Panc1 (cell line): ENCODE results near the gene TRIM8. TPM values are rescaled to one million over a fixed set of nuclear protein-coding genes. Genes with fewer than 3 reads are reported as not detected.

Experiments used
- ATAC-seq: fragments of 200-7000 bp; cut with Tn5 transposase; 2 replicates; pipeline ENCODE4 v1.9.1; 2020; ENCODE audit warnings: mild to moderate bottlenecking, moderate library complexity
- BruUV-seq: library from RNA; stranded (reverse); fragments of 400-500 nt; replicated peaks from 2 replicates; lab custom pipeline; 2021; lab: Mats Ljungman, UMichigan
- CTCF ChIA-PET: fragments of 300-600 bp; sonication (Branson Sonifier 250); formaldehyde crosslinking; loops from one replicate; lab custom pipeline; 2022; ENCODE audit warnings: antibody characterized with exemption; lab: Charles Lee
- POLR2A ChIA-PET: fragments of 300-600 bp; sonication (Branson Sonifier 250); formaldehyde crosslinking; loops from one replicate; lab custom pipeline; 2022; ENCODE audit warnings: antibody characterized with exemption; lab: Charles Lee
- DNase-seq: peaks from one replicate; pipeline ENCODE4 v3.0.0-alpha.2; 2010; ENCODE audit warnings: low read depth, low spot score
- H3K27ac ChIP-seq: 2 replicates; pipeline ENCODE4 v1.5.1; 2011; ENCODE audit warnings: mild to moderate bottlenecking, low read length, inconsistent platforms
- H3K27me3 ChIP-seq: fragments of 200-500 bp; sonication (Bioruptor generic); 2 replicates; pipeline ENCODE4 v1.6.0; 2014; ENCODE audit warnings: low read length, inconsistent platforms; ENCODE audit not compliant: control insufficient read depth, insufficient read depth
- H3K36me3 ChIP-seq: fragments of 200-500 bp; sonication (Bioruptor generic); 2 replicates; pipeline ENCODE4 v1.5.1; 2014; ENCODE audit warnings: inconsistent platforms, mild to moderate bottlenecking, low read length, moderate library complexity; ENCODE audit not compliant: control insufficient read depth, insufficient read depth
- H3K4me1 ChIP-seq: 2 replicates; pipeline ENCODE4 v1.5.1; 2011; ENCODE audit warnings: inconsistent platforms, mild to moderate bottlenecking, low read length, moderate library complexity; ENCODE audit not compliant: control insufficient read depth, insufficient read depth
- H3K4me3 ChIP-seq, 2 experiments: 2 replicates each; pipeline ENCODE4 v1.5.1; 2011 to 2012; ENCODE audit warnings: low read depth in 2 of 2, low read length in 2 of 2, mild to moderate bottlenecking in 2 of 2, inconsistent platforms in 1 of 2, moderate library complexity in 1 of 2
- H3K9me3 ChIP-seq: fragments of 200-500 bp; sonication (Bioruptor generic); 2 replicates; pipeline ENCODE4 v1.5.1; 2014; ENCODE audit warnings: low read depth, mild to moderate bottlenecking, inconsistent platforms, low read length, moderate library complexity; ENCODE audit not compliant: control insufficient read depth, insufficient read depth
- POLR2AphosphoS5 ChIP-seq: IDR thresholded peaks from 2 replicates; pipeline ENCODE4 v1.6.1; 2012; ENCODE audit warnings: mild to moderate bottlenecking, low read depth, low read length, moderate library complexity
- SIN3A ChIP-seq: IDR thresholded peaks from 2 replicates; pipeline ENCODE4 v1.6.1; 2012; ENCODE audit warnings: low read depth, mild to moderate bottlenecking, low read length, moderate library complexity, borderline replicate concordance; ENCODE audit not compliant: insufficient read depth
- TCF7L2 ChIP-seq: IDR thresholded peaks from 2 replicates; pipeline ENCODE4 v1.6.1; 2011; ENCODE audit warnings: mild to moderate bottlenecking, low read depth, low read length, inconsistent platforms
- in situ Hi-C: cut with HindIII; loops from 2 replicates; pipeline ENCODE4 v1.10.0; 2016; ENCODE audit warnings: low sequenced_read_pairs, low pct_unique_long_range_greater_than_20kb
- intact Hi-C: fragments of 100-400 bp; cut with micrococcal nuclease; formaldehyde crosslinking; loops from one replicate; pipeline ENCODE4 v1.10.0; 2022; ENCODE audit not compliant: unreplicated experiment
- total RNA-seq: library from RNA; stranded (reverse); gene quantifications from one replicate; pipeline ENCODE4 v1.2.1, GENCODE V29; 2021; ENCODE audit not compliant: unreplicated experiment
- TF ChIP-seq, protein P1 (sequence below), 2 experiments: IDR thresholded peaks; 2 replicates each; pipeline ENCODE4 v1.6.1; 2011 to 2012; ENCODE audit warnings: low read depth in 2 of 2, control low read depth in 1 of 2, low read length in 1 of 2, mild to moderate bottlenecking in 1 of 2, moderate library complexity in 1 of 2; ENCODE audit not compliant: insufficient read depth in 1 of 2
- TF ChIP-seq, protein P2 (sequence below): fragments of 450-650 bp; IDR thresholded peaks from 2 replicates; pipeline ENCODE4 v1.5.1; 2017; ENCODE audit warnings: mild to moderate bottlenecking

The TRIM8 gene
- total RNA-seq, 1 experiment from 2014 or later = 54.4 TPM

DNA sequence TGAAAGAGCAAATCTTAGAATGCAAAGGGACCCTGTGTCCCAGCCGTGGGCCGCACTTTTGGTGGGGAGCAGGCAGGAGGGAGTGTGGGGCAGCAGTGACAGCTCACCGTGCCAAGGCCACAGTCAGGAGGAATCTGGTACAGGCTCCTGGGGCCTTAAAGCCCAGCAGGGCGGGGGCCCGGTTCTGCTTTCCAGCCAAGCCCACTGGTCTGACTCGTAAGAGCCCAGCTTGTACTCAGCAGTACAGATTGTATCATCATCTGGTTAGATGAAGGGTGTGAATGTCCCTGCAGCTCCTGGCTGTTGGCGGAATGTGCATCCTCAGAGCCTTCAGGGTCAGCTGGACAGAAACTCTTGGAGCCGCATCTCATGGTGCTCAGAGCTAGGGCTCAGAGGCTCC, 30.5 kb upstream of the TRIM8 start:
- no peaks in the 10 kb centered on the region for H3K36me3 ChIP-seq
- ChIA-PET POLR2A (no interaction called here), CTCF (no interaction called here)
- DNase-seq (no peak), ATAC-seq (no peak)
- TF ChIP-seq TCF7L2 = no peak
- TF ChIP-seq SIN3A = no peak
- TF ChIP-seq, protein P1, sequence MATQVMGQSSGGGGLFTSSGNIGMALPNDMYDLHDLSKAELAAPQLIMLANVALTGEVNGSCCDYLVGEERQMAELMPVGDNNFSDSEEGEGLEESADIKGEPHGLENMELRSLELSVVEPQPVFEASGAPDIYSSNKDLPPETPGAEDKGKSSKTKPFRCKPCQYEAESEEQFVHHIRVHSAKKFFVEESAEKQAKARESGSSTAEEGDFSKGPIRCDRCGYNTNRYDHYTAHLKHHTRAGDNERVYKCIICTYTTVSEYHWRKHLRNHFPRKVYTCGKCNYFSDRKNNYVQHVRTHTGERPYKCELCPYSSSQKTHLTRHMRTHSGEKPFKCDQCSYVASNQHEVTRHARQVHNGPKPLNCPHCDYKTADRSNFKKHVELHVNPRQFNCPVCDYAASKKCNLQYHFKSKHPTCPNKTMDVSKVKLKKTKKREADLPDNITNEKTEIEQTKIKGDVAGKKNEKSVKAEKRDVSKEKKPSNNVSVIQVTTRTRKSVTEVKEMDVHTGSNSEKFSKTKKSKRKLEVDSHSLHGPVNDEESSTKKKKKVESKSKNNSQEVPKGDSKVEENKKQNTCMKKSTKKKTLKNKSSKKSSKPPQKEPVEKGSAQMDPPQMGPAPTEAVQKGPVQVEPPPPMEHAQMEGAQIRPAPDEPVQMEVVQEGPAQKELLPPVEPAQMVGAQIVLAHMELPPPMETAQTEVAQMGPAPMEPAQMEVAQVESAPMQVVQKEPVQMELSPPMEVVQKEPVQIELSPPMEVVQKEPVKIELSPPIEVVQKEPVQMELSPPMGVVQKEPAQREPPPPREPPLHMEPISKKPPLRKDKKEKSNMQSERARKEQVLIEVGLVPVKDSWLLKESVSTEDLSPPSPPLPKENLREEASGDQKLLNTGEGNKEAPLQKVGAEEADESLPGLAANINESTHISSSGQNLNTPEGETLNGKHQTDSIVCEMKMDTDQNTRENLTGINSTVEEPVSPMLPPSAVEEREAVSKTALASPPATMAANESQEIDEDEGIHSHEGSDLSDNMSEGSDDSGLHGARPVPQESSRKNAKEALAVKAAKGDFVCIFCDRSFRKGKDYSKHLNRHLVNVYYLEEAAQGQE (IDR thresholded peaks at IDR 0.05; ENCODE audit: insufficient read depth in 1 of 2, low read depth in 2 of 2, low read length in 1 of 2) = no peak
- no peak for TF ChIP-seq POLR2AphosphoS5
- TF ChIP-seq, protein P2, sequence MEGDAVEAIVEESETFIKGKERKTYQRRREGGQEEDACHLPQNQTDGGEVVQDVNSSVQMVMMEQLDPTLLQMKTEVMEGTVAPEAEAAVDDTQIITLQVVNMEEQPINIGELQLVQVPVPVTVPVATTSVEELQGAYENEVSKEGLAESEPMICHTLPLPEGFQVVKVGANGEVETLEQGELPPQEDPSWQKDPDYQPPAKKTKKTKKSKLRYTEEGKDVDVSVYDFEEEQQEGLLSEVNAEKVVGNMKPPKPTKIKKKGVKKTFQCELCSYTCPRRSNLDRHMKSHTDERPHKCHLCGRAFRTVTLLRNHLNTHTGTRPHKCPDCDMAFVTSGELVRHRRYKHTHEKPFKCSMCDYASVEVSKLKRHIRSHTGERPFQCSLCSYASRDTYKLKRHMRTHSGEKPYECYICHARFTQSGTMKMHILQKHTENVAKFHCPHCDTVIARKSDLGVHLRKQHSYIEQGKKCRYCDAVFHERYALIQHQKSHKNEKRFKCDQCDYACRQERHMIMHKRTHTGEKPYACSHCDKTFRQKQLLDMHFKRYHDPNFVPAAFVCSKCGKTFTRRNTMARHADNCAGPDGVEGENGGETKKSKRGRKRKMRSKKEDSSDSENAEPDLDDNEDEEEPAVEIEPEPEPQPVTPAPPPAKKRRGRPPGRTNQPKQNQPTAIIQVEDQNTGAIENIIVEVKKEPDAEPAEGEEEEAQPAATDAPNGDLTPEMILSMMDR = no peak
- intact Hi-C loops = no loop called here
- no TSS peak for BruUV-seq
- no peak overlapping the region for H3K27ac ChIP-seq
- H3K4me3 ChIP-seq = no peak overlapping the region
- no peaks in the 10 kb centered on the region for H3K27me3 ChIP-seq
- in situ Hi-C loops = no loop called here
- no peaks in the 10 kb centered on the region for H3K9me3 ChIP-seq
- H3K4me1 ChIP-seq = no peaks in the 10 kb centered on the region; the same call in 1 of the 2 replicates

DNA sequence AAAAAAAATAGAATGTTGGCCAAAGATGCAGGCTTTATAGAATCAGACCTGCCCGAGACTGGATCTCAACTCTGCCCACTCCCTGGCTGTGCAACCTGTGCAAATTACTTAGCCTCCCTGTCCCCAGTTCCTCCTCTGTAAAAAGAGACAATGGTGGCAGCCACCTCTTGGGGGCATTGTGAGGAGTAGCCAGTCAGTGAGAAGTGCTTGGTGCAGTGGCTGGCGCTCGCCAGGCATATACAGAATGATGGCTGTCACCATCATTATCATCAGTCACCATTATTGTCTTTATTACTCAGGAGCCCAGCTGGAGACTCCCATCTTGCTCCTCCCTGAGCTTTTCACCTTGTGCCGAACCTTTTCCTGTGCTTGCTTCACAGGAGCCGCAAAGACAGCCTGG, 29.4 kb upstream of the TRIM8 start:
- POLR2A ChIA-PET = no interaction called here
- ATAC-seq = no peak
- TF ChIP-seq, protein P2 = no peak
- TF ChIP-seq POLR2AphosphoS5 = no peak
- TF ChIP-seq TCF7L2 = no peak
- TF ChIP-seq, protein P1 (IDR thresholded peaks at IDR 0.05; ENCODE audit: insufficient read depth in 1 of 2, low read depth in 2 of 2, low read length in 1 of 2) = no peak
- TF ChIP-seq SIN3A = no peak
- Histone ChIP-seq H3K4me3 (no peak overlapping the region), H3K27ac (no peak overlapping the region), H3K4me1 (no peaks in the 10 kb centered on the region; the same call in 1 of the 2 replicates), H3K9me3 (no peaks in the 10 kb centered on the region), H3K27me3 (no peaks in the 10 kb centered on the region), H3K36me3 (no peaks in the 10 kb centered on the region)
- CTCF ChIA-PET = interaction anchor here (0.8 kb wide), 1 partner anchor 9 kb away, joined by 4 read pairs; no protein-coding TSS in a partner anchor
- in situ Hi-C loops = no loop called here
- no TSS peak for BruUV-seq
- intact Hi-C loops = no loop called here
- no peak for DNase-seq
